Ovary (tissue), 3 donors: ENCODE results near the gene WNK4.

Experiments
- CTCF ChIP-seq, 3 donors: fragments of 450-650 bp in 2 of 3; fragments of 200-600 bp in 1 of 3; IDR thresholded peaks; one replicate each; pipeline versions ENCODE4 v1.5.1 to v1.8.0; 2016 to 2022; ENCODE audit warnings: antibody characterized with exemption in 3 of 3, mild to moderate bottlenecking in 1 of 3
- POLR2A ChIP-seq: fragments of 450-650 bp; IDR thresholded peaks from one replicate; pipeline ENCODE4 v1.6.1; 2017; ENCODE audit warnings: antibody characterized with exemption, mild to moderate bottlenecking, moderate library complexity
- donor health status: DM: no; HTN: no; CAD: no.

- TF ChIP-seq CTCF (IDR thresholded peaks at IDR 0.05) (no peak), POLR2A (no peak)
These were observed 36.7 kb upstream of the WNK4 start for GRCh38 chr17:42743595-42744282.
